ENCODE results near the gene KCNH4.

KCNH4 gene

GRCh38 chr17:42119301-42119700, 61.6 kb downstream of the KCNH4 start:
- H3K9ac ChIP-seq (ENCODE audit: insufficient read length, low read depth): peak overlapping the region; percentile 36
- no peak for TF ChIP-seq ZNF274 (IDR thresholded peaks at IDR 0.05; ENCODE audit: low read depth, low read length)
- no peak for TF ChIP-seq YY1 (IDR thresholded peaks at IDR 0.05; ENCODE audit: insufficient read depth, insufficient read length)
- no peak for TF ChIP-seq SUZ12 (IDR thresholded peaks at IDR 0.05; ENCODE audit: extremely low read depth, insufficient read depth, insufficient read length)
- DNase-seq (ENCODE audit: low read depth, low spot score): no peak
- H3K9me3 ChIP-seq (ENCODE audit: insufficient read depth, low read length): no peaks in the 10 kb centered on the region
- peaks cover 79% of the 10 kb centered on the region for H3K36me3 ChIP-seq (ENCODE audit: insufficient read depth, insufficient read length, low read length)
- H3K4me3 ChIP-seq (ENCODE audit: insufficient read length, low read depth): no peak overlapping the region
- H3K27me3 ChIP-seq (ENCODE audit: insufficient read depth, insufficient read length): no peaks in the 10 kb centered on the region
- H3K4me1 ChIP-seq (ENCODE audit: insufficient read depth, insufficient read length): peaks cover 29% of the 10 kb centered on the region

- peaks cover 84% of the 10 kb centered on the region for H3K36me3 ChIP-seq (ENCODE audit: insufficient read depth, insufficient read length, low read length)
These were observed 62.4 kb downstream of the KCNH4 start for GRCh38 chr17:42118545-42118944.

GRCh38 chr17:42118126-42118510, 62.8 kb downstream of the KCNH4 start:
- Histone ChIP-seq H3K9me3 (ENCODE audit: insufficient read depth, low read length) (no peaks in the 10 kb centered on the region), H3K36me3 (ENCODE audit: insufficient read depth, insufficient read length, low read length) (peaks cover 85% of the 10 kb centered on the region), H3K27me3 (ENCODE audit: insufficient read depth, insufficient read length) (no peaks in the 10 kb centered on the region), H3K4me3 (ENCODE audit: insufficient read length, low read depth) (no peak overlapping the region), H3K4me1 (ENCODE audit: insufficient read depth, insufficient read length) (peaks cover 27% of the 10 kb centered on the region), H3K9ac (ENCODE audit: insufficient read length, low read depth) (peak overlapping the region; percentile 37)
- DNase-seq (ENCODE audit: low read depth, low spot score): no peak
- TF ChIP-seq SUZ12 (IDR thresholded peaks at IDR 0.05; ENCODE audit: extremely low read depth, insufficient read depth, insufficient read length) (no peak), YY1 (IDR thresholded peaks at IDR 0.05; ENCODE audit: insufficient read depth, insufficient read length) (no peak), ZNF274 (IDR thresholded peaks at IDR 0.05; ENCODE audit: low read depth, low read length) (no peak)

More at GRCh38 chr17:42118545-42118944, 62.4 kb downstream of the KCNH4 start:
- Histone ChIP-seq H3K9ac (ENCODE audit: insufficient read length, low read depth) (peak overlapping the region; percentile 37), H3K9me3 (ENCODE audit: insufficient read depth, low read length) (no peaks in the 10 kb centered on the region), H3K4me1 (ENCODE audit: insufficient read depth, insufficient read length) (peaks cover 28% of the 10 kb centered on the region), H3K4me3 (ENCODE audit: insufficient read length, low read depth) (no peak overlapping the region), H3K27me3 (ENCODE audit: insufficient read depth, insufficient read length) (no peaks in the 10 kb centered on the region)
- no peak for TF ChIP-seq ZNF274 (IDR thresholded peaks at IDR 0.05; ENCODE audit: low read depth, low read length)
- TF ChIP-seq YY1 (IDR thresholded peaks at IDR 0.05; ENCODE audit: insufficient read depth, insufficient read length): no peak
- TF ChIP-seq SUZ12 (IDR thresholded peaks at IDR 0.05; ENCODE audit: extremely low read depth, insufficient read depth, insufficient read length): no peak
- DNase-seq (ENCODE audit: low read depth, low spot score): no peak

- Histone ChIP-seq H3K4me1 (ENCODE audit: insufficient read depth, insufficient read length) (peaks cover 22% of the 10 kb centered on the region), H3K27me3 (ENCODE audit: insufficient read depth, insufficient read length) (no peaks in the 10 kb centered on the region), H3K9me3 (ENCODE audit: insufficient read depth, low read length) (no peaks in the 10 kb centered on the region), H3K9ac (ENCODE audit: insufficient read length, low read depth) (no peak overlapping the region), H3K36me3 (ENCODE audit: insufficient read depth, insufficient read length, low read length) (peaks cover 85% of the 10 kb centered on the region), H3K4me3 (ENCODE audit: insufficient read length, low read depth) (no peak overlapping the region)
- DNase-seq (ENCODE audit: low read depth, low spot score): no peak
- TF ChIP-seq SUZ12 (IDR thresholded peaks at IDR 0.05; ENCODE audit: extremely low read depth, insufficient read depth, insufficient read length): no peak
- TF ChIP-seq ZNF274 (IDR thresholded peaks at IDR 0.05; ENCODE audit: low read depth, low read length): no peak
- no peak for TF ChIP-seq YY1 (IDR thresholded peaks at IDR 0.05; ENCODE audit: insufficient read depth, insufficient read length)
These were observed 63.4 kb downstream of the KCNH4 start for GRCh38 chr17:42117397-42118125.

GRCh38 chr17:42116705-42117396, 64.1 kb downstream of the KCNH4 start:
- DNase-seq (ENCODE audit: low read depth, low spot score): peak; percentile 51
- Histone ChIP-seq H3K36me3 (ENCODE audit: insufficient read depth, insufficient read length, low read length) (peaks cover 80% of the 10 kb centered on the region), H3K9ac (ENCODE audit: insufficient read length, low read depth) (no peak overlapping the region), H3K4me1 (ENCODE audit: insufficient read depth, insufficient read length) (peaks cover 15% of the 10 kb centered on the region), H3K9me3 (ENCODE audit: insufficient read depth, low read length) (no peaks in the 10 kb centered on the region), H3K27me3 (ENCODE audit: insufficient read depth, insufficient read length) (no peaks in the 10 kb centered on the region), H3K4me3 (ENCODE audit: insufficient read length, low read depth) (no peak overlapping the region)
- TF ChIP-seq YY1 (IDR thresholded peaks at IDR 0.05; ENCODE audit: insufficient read depth, insufficient read length) (no peak), SUZ12 (IDR thresholded peaks at IDR 0.05; ENCODE audit: extremely low read depth, insufficient read depth, insufficient read length) (no peak), ZNF274 (IDR thresholded peaks at IDR 0.05; ENCODE audit: low read depth, low read length) (no peak)

- Histone ChIP-seq H3K4me3 (ENCODE audit: insufficient read length, low read depth) (no peak overlapping the region), H3K36me3 (ENCODE audit: insufficient read depth, insufficient read length, low read length) (peaks cover 65% of the 10 kb centered on the region), H3K4me1 (ENCODE audit: insufficient read depth, insufficient read length) (peaks cover 2% of the 10 kb centered on the region), H3K9me3 (ENCODE audit: insufficient read depth, low read length) (no peaks in the 10 kb centered on the region), H3K9ac (ENCODE audit: insufficient read length, low read depth) (no peak overlapping the region), H3K27me3 (ENCODE audit: insufficient read depth, insufficient read length) (no peaks in the 10 kb centered on the region)
- DNase-seq (ENCODE audit: low read depth, low spot score): no peak
- TF ChIP-seq ZNF274 (IDR thresholded peaks at IDR 0.05; ENCODE audit: low read depth, low read length) (no peak), YY1 (IDR thresholded peaks at IDR 0.05; ENCODE audit: insufficient read depth, insufficient read length) (no peak), SUZ12 (IDR thresholded peaks at IDR 0.05; ENCODE audit: extremely low read depth, insufficient read depth, insufficient read length) (no peak)
These were observed 66.8 kb downstream of the KCNH4 start for GRCh38 chr17:42114118-42114517.

Measured in NT2/D1 (cell line).